HepG2 (cell line): Measurements from ENCODE around the gene SEM1. TPM values are rescaled to one million over a fixed set of nuclear protein-coding genes. Genes with fewer than 3 reads are reported as not detected.

Source experiments
- CC2D1A ChIP-seq: sonication (generic); formaldehyde crosslinking; IDR thresholded peaks from 2 replicates; pipeline ENCODE4 v1.8.1; 2023; ENCODE audit warnings: mild to moderate bottlenecking, missing genetic modification reagents
- FOXP1 ChIP-seq, 2 experiments: fragments of 450-650 bp in 1 of 2; IDR thresholded peaks; 2 replicates each; pipeline ENCODE4 v1.6.1; 2017 to 2018; ENCODE audit warnings: antibody characterized with exemption in 1 of 2
- KDM4B ChIP-seq: sonication (generic); formaldehyde crosslinking; IDR thresholded peaks from 2 replicates; pipeline ENCODE4 v1.4.0; 2020; ENCODE audit warnings: missing genetic modification reagents
- KLF16 ChIP-seq, 2 experiments: sonication (generic) in 1 of 2; formaldehyde crosslinking in 1 of 2; IDR thresholded peaks; 2 replicates each; pipeline versions ENCODE4 v1.6.1 to v1.8.0; 2016 to 2023; ENCODE audit warnings: missing genetic modification reagents in 2 of 2, missing compliant biosample characterization in 1 of 2
- MAFG ChIP-seq: sonication (generic); formaldehyde crosslinking; IDR thresholded peaks from 2 replicates; pipeline ENCODE4 v1.5.1; 2020; ENCODE audit warnings: mild to moderate bottlenecking, missing genetic modification reagents
- MXI1 ChIP-seq: IDR thresholded peaks from 3 replicates; pipeline ENCODE4 v1.6.1; 2012; ENCODE audit warnings: low read depth, low read length, inconsistent platforms, borderline replicate concordance
- NFATC3 ChIP-seq: sonication (generic); formaldehyde crosslinking; IDR thresholded peaks from 2 replicates; pipeline ENCODE4 v1.5.1; 2020; ENCODE audit warnings: mild to moderate bottlenecking, missing genetic modification reagents
- NR2F1 ChIP-seq, 2 experiments: fragments of 450-650 bp in 1 of 2; formaldehyde crosslinking in 1 of 2; IDR thresholded peaks; 2 replicates each; pipeline versions ENCODE4 v1.5.0 to v1.6.1; 2016 to 2020; ENCODE audit warnings: mild to moderate bottlenecking in 1 of 2, missing compliant biosample characterization in 1 of 2, missing genetic modification reagents in 1 of 2, moderate library complexity in 1 of 2
- NR3C1 ChIP-seq: sonication (generic); formaldehyde crosslinking; IDR thresholded peaks from 2 replicates; pipeline ENCODE4 v1.4.0; 2020; ENCODE audit warnings: missing genetic modification reagents
- SAFB2 ChIP-seq: sonication (generic); formaldehyde crosslinking; IDR thresholded peaks from 2 replicates; pipeline ENCODE4 v1.5.1; 2020; ENCODE audit warnings: missing genetic modification reagents, low read depth, mild to moderate bottlenecking, borderline replicate concordance
- SKIL ChIP-seq: sonication (generic); formaldehyde crosslinking; IDR thresholded peaks from 2 replicates; pipeline ENCODE4 v1.8.0; 2022; ENCODE audit warnings: missing genetic modification reagents, mild to moderate bottlenecking, moderate library complexity, borderline replicate concordance
- SRSF1 ChIP-seq: fragments of 200-400 bp; formaldehyde crosslinking; optimal IDR thresholded peaks from 2 replicates; pipeline ENCODE3; 2017; ENCODE audit warnings: mild to moderate bottlenecking, low read depth, low read length, moderate library complexity
- ZHX2 ChIP-seq, 2 experiments: sonication (generic) in 1 of 2; formaldehyde crosslinking in 1 of 2; IDR thresholded peaks; 2 replicates each; pipeline versions ENCODE4 v1.6.1 to v1.9.0; 2014 to 2022; ENCODE audit warnings: antibody characterized with exemption in 1 of 2, borderline replicate concordance in 1 of 2, inconsistent platforms in 1 of 2, low read depth in 1 of 2, missing genetic modification reagents in 1 of 2
- ZKSCAN8 ChIP-seq: IDR thresholded peaks from 2 replicates; pipeline ENCODE4 v1.6.1; 2016; ENCODE audit warnings: borderline replicate concordance, missing genetic modification reagents, missing compliant biosample characterization
- ZNF143 ChIP-seq: sonication (generic); formaldehyde crosslinking; IDR thresholded peaks from 2 replicates; pipeline ENCODE4 v1.4.0; 2020; ENCODE audit warnings: missing genetic modification reagents
- ZNF20 ChIP-seq: sonication (generic); formaldehyde crosslinking; IDR thresholded peaks from 2 replicates; pipeline ENCODE4 v1.4.0; 2020; ENCODE audit warnings: mild to moderate bottlenecking, moderate library complexity, missing genetic modification reagents
- ZNF441 ChIP-seq: sonication (generic); formaldehyde crosslinking; IDR thresholded peaks from 2 replicates; pipeline ENCODE4 v1.7.0; 2021; ENCODE audit warnings: missing genetic modification reagents, borderline replicate concordance
- ZNF7 ChIP-seq: IDR thresholded peaks from 2 replicates; pipeline ENCODE4 v1.6.1; 2016; ENCODE audit warnings: missing biosample characterization, missing genetic modification reagents
- ZNF747 ChIP-seq: sonication (generic); formaldehyde crosslinking; IDR thresholded peaks from 2 replicates; pipeline ENCODE4 v1.8.1; 2023; ENCODE audit warnings: missing genetic modification reagents, mild to moderate bottlenecking, borderline replicate concordance
- ZNF879 ChIP-seq: sonication (generic); formaldehyde crosslinking; IDR thresholded peaks from 2 replicates; pipeline ENCODE4 v1.8.1; 2023; ENCODE audit warnings: missing genetic modification reagents
- ZSCAN22 ChIP-seq: sonication (generic); formaldehyde crosslinking; IDR thresholded peaks from 2 replicates; pipeline ENCODE4 v1.4.0; 2020; ENCODE audit warnings: mild to moderate bottlenecking, missing genetic modification reagents
- polyA plus RNA-seq, 8 experiments: library from polyadenylated mRNA; depleted of rRNA in 3 of 8; stranded (reverse) in 7 of 8; unstranded in 1 of 8; fragments of >200 nt; fragmentation: Illumina TruSeq in 4 of 8; extraction: Trizol in 4 of 8; gene quantifications; 2 replicates each; pipeline versions ENCODE4 v1.2.1 to v1.2.3, GENCODE V29; 2011 to 2016; ENCODE audit warnings: low read depth in 4 of 8, missing spikeins in 1 of 8, mixed read lengths in 1 of 8; ENCODE audit not compliant: insufficient read depth in 1 of 8
- total RNA-seq, 5 experiments: library from RNA; depleted of rRNA; stranded (reverse); fragments of >200 nt; fragmentation: Illumina TruSeq; extraction: Trizol; gene quantifications; 2 replicates each; pipeline ENCODE4 v1.2.3, GENCODE V29; 2016; ENCODE audit warnings: low read depth in 1 of 5
- TF ChIP-seq, protein P1 (sequence below): sonication (generic); formaldehyde crosslinking; IDR thresholded peaks from 2 replicates; pipeline ENCODE4 v1.5.0; 2020; ENCODE audit warnings: missing genetic modification reagents

The SEM1 gene
- total and polyA plus RNA-seq, 2 of the 13 experiments (the other 11 are each of a cell fraction or from before 2014, with no cell fraction given), result 40.7 to 174 TPM

- no peak for TF ChIP-seq ZNF747
- no peak for TF ChIP-seq ZNF441 (CRISPR knock-in tag)
- no peak for TF ChIP-seq ZNF879 (CRISPR knock-in tag)
- no peak for TF ChIP-seq SKIL
- TF ChIP-seq ZNF20 (CRISPR knock-in tag), result no peak
- TF ChIP-seq ZNF7 (CRISPR knock-in tag), result no peak
- no peak for TF ChIP-seq FOXP1 (IDR thresholded peaks at IDR 0.05)
- peak; percentile 62; the same call in 1 of the 2 replicates for TF ChIP-seq FOXP1 (CRISPR knock-in tag; IDR thresholded peaks at IDR 0.05)
- no peak for TF ChIP-seq KDM4B (CRISPR knock-in tag)
- TF ChIP-seq SAFB2 (CRISPR knock-in tag), result no peak
- no peak for TF ChIP-seq ZHX2 (IDR thresholded peaks at IDR 0.05; ENCODE audit: low read depth)
- TF ChIP-seq ZHX2 (CRISPR knock-in tag; IDR thresholded peaks at IDR 0.05; ENCODE audit: borderline replicate concordance), result no peak
- no peak for TF ChIP-seq NR2F1 (CRISPR knock-in tag; IDR thresholded peaks at IDR 0.05)
- TF ChIP-seq ZNF143 (CRISPR knock-in tag), result no peak
- no peak for TF ChIP-seq MAFG (CRISPR knock-in tag)
- no peak for TF ChIP-seq MXI1
- TF ChIP-seq CC2D1A (CRISPR knock-in tag), result no peak
- TF ChIP-seq, protein P1, sequence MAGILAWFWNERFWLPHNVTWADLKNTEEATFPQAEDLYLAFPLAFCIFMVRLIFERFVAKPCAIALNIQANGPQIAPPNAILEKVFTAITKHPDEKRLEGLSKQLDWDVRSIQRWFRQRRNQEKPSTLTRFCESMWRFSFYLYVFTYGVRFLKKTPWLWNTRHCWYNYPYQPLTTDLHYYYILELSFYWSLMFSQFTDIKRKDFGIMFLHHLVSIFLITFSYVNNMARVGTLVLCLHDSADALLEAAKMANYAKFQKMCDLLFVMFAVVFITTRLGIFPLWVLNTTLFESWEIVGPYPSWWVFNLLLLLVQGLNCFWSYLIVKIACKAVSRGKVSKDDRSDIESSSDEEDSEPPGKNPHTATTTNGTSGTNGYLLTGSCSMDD (CRISPR knock-in tag), result no peak
- no peak for TF ChIP-seq NR3C1 (CRISPR knock-in tag)
- no peak for TF ChIP-seq NFATC3 (CRISPR knock-in tag)
- TF ChIP-seq ZSCAN22 (CRISPR knock-in tag), result no peak
- no peak for TF ChIP-seq SRSF1
- 0 out of 4 replicates have a peak, but pooled peaks of 1 of the 2 experiments have one; percentile 32 for TF ChIP-seq KLF16 (CRISPR knock-in tag; IDR thresholded peaks at IDR 0.05)
- no peak; the same call in 1 of the 2 replicates for TF ChIP-seq ZKSCAN8 (CRISPR knock-in tag)
These were observed 10.3 kb downstream of the SEM1 start (continued) for GRCh38 chr7:96699219-96699871.
